IMR-90 (cell line): ENCODE data around the gene PRUNE2. TPM values are rescaled to one million over a fixed set of nuclear protein-coding genes. Genes with fewer than 3 reads are reported as not detected.
A peak's percentile ranks its signal among the peaks of the same experiment; 100 is the strongest.

ENCODE experiments used
- ATAC-seq: fragments of 200-7000 bp; cut with Tn5 transposase; 2 replicates; pipeline ENCODE4 v1.9.1; 2020; ENCODE audit warnings: low read depth, mild to moderate bottlenecking, moderate library complexity
- BruUV-seq: library from RNA; stranded (reverse); fragments of 400-500 nt; replicated peaks from 2 replicates; lab custom pipeline; 2021; lab: Mats Ljungman, UMichigan
- CTCF ChIA-PET: fragments of 300-600 bp; formaldehyde crosslinking; extraction: SDS; loops from one replicate; lab custom pipeline; 2021; ENCODE audit warnings: antibody characterized with exemption; lab: Yijun Ruan, JAX
- POLR2A ChIA-PET: fragments of 300-600 bp; sonication (Branson Sonifier 250); formaldehyde crosslinking; loops from one replicate; lab custom pipeline; 2022; ENCODE audit warnings: antibody characterized with exemption; ENCODE audit not compliant: unreplicated experiment; lab: Charles Lee
- DNase-seq: peaks from one replicate; pipeline ENCODE4 v3.0.0; 2013
- H2AFZ ChIP-seq: replicated peaks from 2 replicates; pipeline ENCODE3; 2013; ENCODE audit warnings: low read length, mild to moderate bottlenecking; ENCODE audit not compliant: poor library complexity
- H2AK5ac ChIP-seq: 2 replicates; pipeline ENCODE4 v1.6.1; 2013; ENCODE audit warnings: low read depth, low read length, inconsistent platforms
- H2AK9ac ChIP-seq: replicated peaks from 2 replicates; pipeline ENCODE3; 2013; ENCODE audit warnings: mild to moderate bottlenecking, low read depth, low read length, moderate library complexity; ENCODE audit not compliant: poor library complexity
- H2BK120ac ChIP-seq: 2 replicates; pipeline ENCODE4 v1.6.1; 2013; ENCODE audit warnings: low read depth, low read length, inconsistent platforms
- H2BK15ac ChIP-seq: 3 replicates; pipeline ENCODE4 v1.6.1; 2013; ENCODE audit warnings: low read depth, low read length, inconsistent platforms
- H2BK20ac ChIP-seq: 2 replicates; pipeline ENCODE4 v1.6.1; 2013; ENCODE audit warnings: low read depth, mild to moderate bottlenecking, inconsistent platforms, low read length, moderate library complexity
- H2BK5ac ChIP-seq: 2 replicates; pipeline ENCODE4 v1.6.1; 2013; ENCODE audit warnings: mild to moderate bottlenecking, low read depth, low read length, inconsistent platforms; ENCODE audit not compliant: poor library complexity, severe bottlenecking
- H3K14ac ChIP-seq: replicated peaks from 2 replicates; pipeline ENCODE4 v1.6.1; 2013; ENCODE audit warnings: low read depth, low read length, inconsistent platforms
- H3K18ac ChIP-seq: 2 replicates; pipeline ENCODE4 v1.6.1; 2013; ENCODE audit warnings: low read depth, low read length, control low read depth
- H3K23ac ChIP-seq: 2 replicates; pipeline ENCODE4 v1.6.1; 2013; ENCODE audit warnings: low read depth, low read length, inconsistent platforms
- H3K27ac ChIP-seq: 2 replicates; pipeline ENCODE4 v1.5.1; 2013; ENCODE audit warnings: mild to moderate bottlenecking, control low read depth, low read length; ENCODE audit not compliant: insufficient read depth
- H3K27me3 ChIP-seq: 2 replicates; pipeline ENCODE4 v1.6.1; 2013; ENCODE audit warnings: low read length; ENCODE audit not compliant: control insufficient read depth, insufficient read depth
- H3K36me3 ChIP-seq: 2 replicates; pipeline ENCODE4 v1.6.1; 2013; ENCODE audit warnings: low read length, mixed read lengths; ENCODE audit not compliant: control insufficient read depth, insufficient read depth
- H3K4ac ChIP-seq: 2 replicates; pipeline ENCODE4 v1.6.1; 2013; ENCODE audit warnings: low read depth, low read length, inconsistent platforms
- H3K4me1 ChIP-seq: 2 replicates; pipeline ENCODE4 v1.6.1; 2013; ENCODE audit warnings: low read length, mixed read lengths; ENCODE audit not compliant: control insufficient read depth, insufficient read depth
- H3K4me2 ChIP-seq: 2 replicates; pipeline ENCODE4 v1.6.1; 2013; ENCODE audit warnings: low read depth, mild to moderate bottlenecking, control low read depth, low read length, moderate library complexity
- H3K4me3 ChIP-seq: 2 replicates; pipeline ENCODE4 v1.5.1; 2013; ENCODE audit warnings: low read depth, mild to moderate bottlenecking, control low read depth, low read length, moderate library complexity; ENCODE audit not compliant: insufficient read depth
- H3K56ac ChIP-seq: 2 replicates; pipeline ENCODE4 v1.6.1; 2013; ENCODE audit warnings: low read length, inconsistent platforms; ENCODE audit not compliant: insufficient read depth; ENCODE audit errors: extremely low read depth
- H3K79me1 ChIP-seq, 2 experiments: 2 replicates each; pipeline ENCODE4 v1.6.1; 2013; ENCODE audit warnings: low read length in 2 of 2, inconsistent platforms in 1 of 2, low read depth in 1 of 2
- H3K9ac ChIP-seq: 2 replicates; pipeline ENCODE4 v1.6.1; 2013; ENCODE audit warnings: low read depth, low read length, control low read depth
- H3K9me1 ChIP-seq: 2 replicates; pipeline ENCODE4 v1.6.1; 2013; ENCODE audit warnings: low read length, inconsistent platforms; ENCODE audit not compliant: insufficient read depth
- H3K9me3 ChIP-seq: 2 replicates; pipeline ENCODE4 v1.6.1; 2013; ENCODE audit warnings: low read length; ENCODE audit not compliant: control insufficient read depth, insufficient read depth
- H4K20me1 ChIP-seq: 2 replicates; pipeline ENCODE4 v1.6.1; 2013; ENCODE audit warnings: low read length, inconsistent platforms; ENCODE audit not compliant: insufficient read depth
- H4K5ac ChIP-seq: 2 replicates; pipeline ENCODE4 v1.6.1; 2013; ENCODE audit warnings: mild to moderate bottlenecking, low read depth, low read length, control low read depth
- H4K8ac ChIP-seq, 2 experiments: 2 replicates each; pipeline ENCODE4 v1.6.1; 2013; ENCODE audit warnings: low read depth in 2 of 2, low read length in 2 of 2, control low read depth in 1 of 2, inconsistent platforms in 1 of 2
- H4K91ac ChIP-seq: 2 replicates; pipeline ENCODE4 v1.6.1; 2013; ENCODE audit warnings: low read depth, low read length, inconsistent platforms; ENCODE audit not compliant: insufficient read depth
- FOS ChIP-seq: fragments of 150-350 bp; IDR thresholded peaks from 2 replicates; pipeline ENCODE4 v1.6.1; 2016; ENCODE audit warnings: low read depth, low read length
- MAFK ChIP-seq: IDR thresholded peaks from 2 replicates; pipeline ENCODE4 v1.6.1; 2012; ENCODE audit warnings: low read depth, low read length, improper control_type of control experiment
- POLR2A ChIP-seq: IDR thresholded peaks from 2 replicates; pipeline ENCODE4 v1.6.1; 2012; ENCODE audit warnings: mild to moderate bottlenecking, low read depth, low read length
- RAD21 ChIP-seq: IDR thresholded peaks from 2 replicates; pipeline ENCODE4 v1.6.1; 2012; ENCODE audit warnings: low read length, improper control_type of control experiment
- WGBS, 2 experiments: methylation state at CpG; one replicate each; pipeline versions ENCODE4 v1.1.5 to v1.1.7; 2013; ENCODE audit warnings: missing lambda C conversion rate in 2 of 2; ENCODE audit not compliant: insufficient read length in 1 of 2; ENCODE audit errors: extremely low coverage in 2 of 2; 5-methylcytosine and 5-hydroxymethylcytosine counted together
- dilution Hi-C: fragments of 300-500 bp; cut with HindIII; formaldehyde crosslinking; loops from one replicate; pipeline ENCODE4 v1.14.3; 2018; ENCODE audit warnings: low sequenced_read_pairs; ENCODE audit not compliant: unreplicated experiment
- in situ Hi-C: fragments of 300-500 bp; cut with MboI; formaldehyde crosslinking; loops from 3 replicates; pipeline ENCODE4 v1.14.3; 2019; ENCODE audit warnings: low sequenced_read_pairs, inconsistent platforms, mixed read lengths
- intact Hi-C: fragments of 100-400 bp; cut with micrococcal nuclease; formaldehyde crosslinking; loops from 2 replicates; pipeline ENCODE4 v1.10.0; 2022
- polyA plus RNA-seq, 3 experiments: library from polyadenylated mRNA; depleted of rRNA; stranded (reverse); fragments of >200 nt; gene quantifications; 2 replicates each; pipeline ENCODE4 v1.2.3, GENCODE V29; 2012; ENCODE audit warnings: low replicate concordance in 1 of 3
- total RNA-seq: library from RNA; depleted of rRNA; stranded (reverse); fragments of >200 nt; gene quantifications from 2 replicates; pipeline ENCODE4 v1.2.3, GENCODE V29; 2012

The PRUNE2 gene
- total and polyA plus RNA-seq, 2 of the 4 experiments (the other 2 are of a cell fraction), result 0.70 to 1.6 TPM

DNA sequence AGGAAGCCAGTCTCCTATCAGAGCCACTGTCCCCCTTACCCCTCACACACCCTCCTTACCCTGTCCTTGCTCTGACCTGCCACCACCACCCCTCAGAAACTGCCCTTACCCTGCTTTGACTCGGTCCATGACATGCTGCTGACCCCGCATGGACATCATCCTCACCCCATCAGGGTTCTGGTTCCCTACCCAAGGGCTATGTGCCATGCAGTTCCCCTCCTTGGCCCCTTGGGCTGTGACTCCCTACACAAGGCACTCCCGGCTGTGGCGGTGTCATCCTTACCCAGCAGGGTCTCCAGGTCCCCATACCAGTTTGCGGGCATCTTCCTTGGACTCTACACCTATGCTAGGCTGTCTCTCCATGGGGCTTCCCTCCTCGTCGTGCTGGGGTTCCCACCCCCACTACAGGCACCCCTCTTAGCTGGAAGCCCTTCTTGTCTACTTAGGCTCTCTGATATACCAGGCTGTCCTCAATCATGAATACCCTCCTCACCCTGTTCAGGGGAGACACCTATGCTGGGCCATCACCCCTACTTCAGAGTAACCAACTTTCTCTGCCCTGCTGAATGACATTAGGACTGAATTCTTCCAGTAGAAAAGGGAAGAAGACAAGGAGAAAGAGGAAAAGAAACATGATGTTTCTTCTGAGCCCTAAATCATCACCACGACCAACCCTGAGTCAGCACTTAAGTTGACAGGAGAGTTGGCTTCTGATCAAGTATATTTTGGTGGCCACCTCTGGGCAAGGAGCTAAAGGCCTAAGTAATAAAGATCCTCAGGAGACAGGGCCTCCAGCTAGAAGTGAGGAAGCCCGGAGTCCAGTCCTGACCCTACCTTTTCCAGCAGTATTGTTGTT is 331.8 kb downstream of the PRUNE2 start:
- Histone ChIP-seq H3K79me1 (no peaks in the 10 kb centered on the region), H2BK20ac (no peak overlapping the region), H3K9ac (no peak overlapping the region), H3K56ac (no peak overlapping the region), H2BK5ac (no peak overlapping the region), H3K4me3 (no peak overlapping the region), H2BK120ac (no peak overlapping the region), H3K14ac (no peak overlapping the region), H2AK5ac (no peak overlapping the region), H3K27me3 (peaks cover 3% of the 10 kb centered on the region), H3K9me3 (peaks cover 5% of the 10 kb centered on the region), H2AK9ac (no peak overlapping the region), H4K5ac (no peak overlapping the region), H2AFZ (no peak overlapping the region), H3K4me1 (no peaks in the 10 kb centered on the region), H3K4me2 (no peak overlapping the region), H3K9me1 (no peaks in the 10 kb centered on the region), H2BK15ac (no peak overlapping the region), H4K20me1 (no peaks in the 10 kb centered on the region), H3K4ac (no peak overlapping the region), H3K23ac (no peak overlapping the region), H3K36me3 (no peaks in the 10 kb centered on the region), H3K18ac (no peak overlapping the region), H4K8ac (no peak overlapping the region), H4K91ac (no peak overlapping the region), H3K27ac (no peak overlapping the region)
- intact Hi-C loops (no loop called here), in situ Hi-C loops (no loop called here), dilution Hi-C loops (no loop called here)
- 58% methylated on average over 4 of the region's 9 CpGs; no CpG with 5 or more reads in 1 of the 2 experiments for WGBS, 2 experiments
- ChIA-PET CTCF (no interaction called here), POLR2A (no interaction called here)
- TF ChIP-seq FOS (no peak), MAFK (peak; percentile 74), RAD21 (no peak), POLR2A (no peak)
- BruUV-seq, result no TSS peak
- ATAC-seq, result no peak
- no peak for DNase-seq
